CD1c-positive myeloid dendritic cell (primary cell): ENCODE measurements around the gene ARHGEF12.

Source experiments
- DNase-seq: peaks from one replicate; pipeline ENCODE4 v3.0.0-alpha.2; 2016; ENCODE audit errors: extremely low spot score

Gene ARHGEF12

DNA sequence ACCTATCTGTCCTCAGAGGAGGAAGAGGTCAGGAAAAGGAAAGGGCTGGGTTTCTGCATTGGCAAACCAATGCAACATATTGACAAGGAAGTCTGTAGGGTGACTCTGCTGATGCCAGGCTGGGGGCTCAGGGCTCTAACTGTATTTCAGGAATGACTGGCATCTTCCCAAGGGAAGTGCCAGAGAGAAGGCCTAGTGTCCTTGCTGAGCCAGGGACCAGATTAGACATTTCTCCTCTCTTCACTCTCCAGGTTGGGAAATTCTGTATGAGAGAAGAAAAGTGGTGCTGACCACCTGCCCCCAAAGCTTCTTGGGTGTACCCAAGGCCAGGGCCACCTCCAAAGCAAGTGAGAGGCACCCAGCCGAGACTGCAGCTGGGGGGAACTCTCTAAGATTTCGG is 202.5 kb downstream of the ARHGEF12 start:
- no peak for DNase-seq
